Thoracic aorta (tissue), 2 donors: Measurements from ENCODE around the gene KDSR. TPM values are rescaled to one million over a fixed set of nuclear protein-coding genes. Genes with fewer than 3 reads are reported as not detected.
A peak's percentile ranks its signal among the peaks of the same experiment; 100 is the strongest.

Source experiments
- ATAC-seq: fragments of 150-250 bp; one replicate; pipeline ENCODE4 v1.8.0; 2017; ENCODE audit warnings: low read depth; ENCODE audit not compliant: insufficient number of reproducible peaks, low FRiP score
- DNase-seq: peaks from one replicate; pipeline ENCODE4 v3.0.0-alpha.2; 2020; ENCODE audit warnings: low spot score
- H3K27ac ChIP-seq, 2 donors: fragments of 200-600 bp; sonication (generic); 1 replicate in 1 of 2; 2 replicates in 1 of 2; pipeline ENCODE4 v1.5.1; 2016; ENCODE audit warnings: mild to moderate bottlenecking in 2 of 2, moderate library complexity in 2 of 2
- H3K27me3 ChIP-seq: fragments of 200-600 bp; sonication (generic); replicated peaks from 2 replicates; pipeline ENCODE4 v1.6.0; 2016; ENCODE audit warnings: mild to moderate bottlenecking; ENCODE audit not compliant: insufficient read depth
- H3K36me3 ChIP-seq: fragments of 200-600 bp; sonication (generic); one replicate; pipeline ENCODE4 v1.5.1; 2016
- H3K4me1 ChIP-seq, 2 donors: fragments of 200-600 bp; sonication (generic); 1 replicate in 1 of 2; 2 replicates in 1 of 2; pipeline versions ENCODE4 v1.5.1 to v1.6.0; 2016; ENCODE audit warnings: low read depth in 2 of 2, mild to moderate bottlenecking in 1 of 2; ENCODE audit not compliant: control insufficient read depth in 1 of 2
- H3K4me3 ChIP-seq: fragments of 200-600 bp; sonication (generic); 2 replicates; pipeline ENCODE4 v1.5.1; 2016; ENCODE audit warnings: mild to moderate bottlenecking
- H3K9me3 ChIP-seq: fragments of 200-600 bp; sonication (generic); 2 replicates; pipeline ENCODE4 v1.5.1; 2016
- CTCF ChIP-seq: fragments of 200-600 bp; sonication (generic); IDR thresholded peaks from one replicate; pipeline ENCODE4 v1.5.1; 2019; ENCODE audit warnings: antibody characterized with exemption
- total RNA-seq, 2 donors: library from RNA; depleted of rRNA; stranded (reverse); fragments of >200 nt; gene quantifications; one replicate each; pipeline versions ENCODE4 v1.1.0 to v1.2.3, GENCODE V29; 2016

KDSR gene
- total RNA-seq, 2 donors from 2014 or later = 46.2 to 72.4 TPM

GRCh38 chr18:63315131-63315662, 51.8 kb downstream of the KDSR start:
- peak overlapping the region; percentile 44 for H3K4me3 ChIP-seq

GRCh38 chr18:63314062-63314790, 52.8 kb downstream of the KDSR start:
- H3K4me1 ChIP-seq = peaks cover 16 to 50% of the 10 kb centered on the region in 2 donors
- no peaks in the 10 kb centered on the region for H3K9me3 ChIP-seq
- no peak for TF ChIP-seq CTCF
- no peak for DNase-seq
- H3K4me3 ChIP-seq = peak overlapping the region; percentile 44
- no peaks in the 10 kb centered on the region for H3K36me3 ChIP-seq
- no peak overlapping the region for H3K27ac ChIP-seq
- no peaks in the 10 kb centered on the region for H3K27me3 ChIP-seq
- no peak for ATAC-seq

More at GRCh38 chr18:63315131-63315662, 51.8 kb downstream of the KDSR start:
- DNase-seq = no peak
- Histone ChIP-seq H3K36me3 (no peaks in the 10 kb centered on the region), H3K9me3 (no peaks in the 10 kb centered on the region), H3K27ac (peak overlapping the region in 1 of 2 donors; percentile 35), H3K4me1 (peaks cover 16 to 50% of the 10 kb centered on the region in 2 donors), H3K27me3 (no peaks in the 10 kb centered on the region)
- ATAC-seq = no peak
- TF ChIP-seq CTCF = no peak

- ATAC-seq (no peak), DNase-seq (no peak)
- Histone ChIP-seq H3K4me1 (peaks cover 16 to 50% of the 10 kb centered on the region in 2 donors), H3K9me3 (no peaks in the 10 kb centered on the region), H3K27ac (no peak overlapping the region), H3K36me3 (no peaks in the 10 kb centered on the region), H3K27me3 (no peaks in the 10 kb centered on the region), H3K4me3 (no peak overlapping the region)
- no peak for TF ChIP-seq CTCF
Observed at GRCh38 chr18:63313396-63313917, 53.5 kb downstream of the KDSR start.

GRCh38 chr18:63312737-63313395, 54.1 kb downstream of the KDSR start:
- no peak overlapping the region for H3K27ac ChIP-seq
- TF ChIP-seq CTCF = no peak
- peaks cover 16 to 50% of the 10 kb centered on the region in 2 donors for H3K4me1 ChIP-seq
- no peaks in the 10 kb centered on the region for H3K9me3 ChIP-seq
- no peaks in the 10 kb centered on the region for H3K36me3 ChIP-seq
- ATAC-seq (no peak), DNase-seq (no peak)
- peak overlapping the region; percentile 8 for H3K4me3 ChIP-seq
- no peaks in the 10 kb centered on the region for H3K27me3 ChIP-seq

- Histone ChIP-seq H3K4me1 (peaks cover 14 to 48% of the 10 kb centered on the region in 2 donors), H3K9me3 (no peaks in the 10 kb centered on the region), H3K4me3 (no peak overlapping the region), H3K27me3 (no peaks in the 10 kb centered on the region), H3K27ac (no peak overlapping the region), H3K36me3 (no peaks in the 10 kb centered on the region)
- ATAC-seq (no peak), DNase-seq (no peak)
- TF ChIP-seq CTCF = no peak
Observed at GRCh38 chr18:63312019-63312409, 55.0 kb downstream of the KDSR start.
